ENCODE measurements around the gene C3orf22.

Gene C3orf22

DNA sequence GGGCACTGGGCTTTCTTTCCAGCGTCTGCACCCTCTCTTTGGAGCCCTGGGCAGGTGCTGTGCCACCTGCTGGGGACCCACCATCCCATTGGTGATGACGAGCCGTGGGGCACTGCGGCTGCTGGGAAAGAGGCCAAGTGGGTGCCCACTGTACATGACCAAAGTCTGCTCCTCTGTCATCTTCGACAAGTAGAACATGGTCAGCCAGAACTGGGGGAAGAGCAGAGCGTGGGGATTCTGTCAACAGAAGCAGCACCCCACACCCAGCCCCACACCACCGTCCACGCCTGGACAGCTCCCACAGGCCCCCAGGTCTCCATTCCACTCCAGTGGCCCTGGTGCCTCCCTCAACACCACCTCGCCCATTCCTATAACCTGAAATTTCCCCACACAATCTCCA lies 50.8 kb downstream of the C3orf22 start:
- Histone ChIP-seq H3K36me3 (ENCODE audit: control insufficient read depth, insufficient read depth, low read length) (no peaks in the 10 kb centered on the region), H3K4me3 (replicated peaks; ENCODE audit: low read depth, low read length) (no peak overlapping the region), H3K27me3 (replicated peaks; ENCODE audit: control insufficient read depth, insufficient read depth, low read length) (no peaks in the 10 kb centered on the region)
- TF ChIP-seq, protein P1, sequence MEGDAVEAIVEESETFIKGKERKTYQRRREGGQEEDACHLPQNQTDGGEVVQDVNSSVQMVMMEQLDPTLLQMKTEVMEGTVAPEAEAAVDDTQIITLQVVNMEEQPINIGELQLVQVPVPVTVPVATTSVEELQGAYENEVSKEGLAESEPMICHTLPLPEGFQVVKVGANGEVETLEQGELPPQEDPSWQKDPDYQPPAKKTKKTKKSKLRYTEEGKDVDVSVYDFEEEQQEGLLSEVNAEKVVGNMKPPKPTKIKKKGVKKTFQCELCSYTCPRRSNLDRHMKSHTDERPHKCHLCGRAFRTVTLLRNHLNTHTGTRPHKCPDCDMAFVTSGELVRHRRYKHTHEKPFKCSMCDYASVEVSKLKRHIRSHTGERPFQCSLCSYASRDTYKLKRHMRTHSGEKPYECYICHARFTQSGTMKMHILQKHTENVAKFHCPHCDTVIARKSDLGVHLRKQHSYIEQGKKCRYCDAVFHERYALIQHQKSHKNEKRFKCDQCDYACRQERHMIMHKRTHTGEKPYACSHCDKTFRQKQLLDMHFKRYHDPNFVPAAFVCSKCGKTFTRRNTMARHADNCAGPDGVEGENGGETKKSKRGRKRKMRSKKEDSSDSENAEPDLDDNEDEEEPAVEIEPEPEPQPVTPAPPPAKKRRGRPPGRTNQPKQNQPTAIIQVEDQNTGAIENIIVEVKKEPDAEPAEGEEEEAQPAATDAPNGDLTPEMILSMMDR (IDR thresholded peaks at IDR 0.05; ENCODE audit: insufficient read depth, low read length, poor library complexity, severe bottlenecking): no peak
- no peak for DNase-seq (ENCODE audit: extremely low read depth, insufficient read length)

DNA sequence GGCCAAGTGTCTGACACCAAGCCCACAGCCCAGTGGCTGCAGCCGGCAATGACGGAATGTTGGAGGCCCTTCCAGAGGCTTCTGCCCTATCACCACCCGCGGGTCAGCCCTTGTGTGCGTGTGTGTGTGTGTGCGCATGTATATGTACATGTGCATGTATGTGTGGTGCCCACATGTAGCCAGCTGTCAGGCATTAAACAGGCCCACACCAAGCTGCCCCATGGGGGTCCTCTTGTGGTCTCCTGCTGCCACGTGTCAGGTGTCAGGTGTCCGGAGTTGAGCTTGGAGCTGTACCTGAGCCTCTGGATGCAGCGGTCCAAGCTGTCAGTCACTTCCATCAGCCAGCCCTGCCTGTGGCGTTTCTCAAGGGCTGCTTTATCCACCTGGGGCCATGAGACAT lies 55.0 kb downstream of the C3orf22 start:
- TF ChIP-seq, protein P1 (IDR thresholded peaks at IDR 0.05; ENCODE audit: insufficient read depth, low read length, poor library complexity, severe bottlenecking): no peak
- Histone ChIP-seq H3K36me3 (ENCODE audit: control insufficient read depth, insufficient read depth, low read length) (no peaks in the 10 kb centered on the region), H3K27me3 (replicated peaks; ENCODE audit: control insufficient read depth, insufficient read depth, low read length) (no peaks in the 10 kb centered on the region), H3K4me3 (replicated peaks; ENCODE audit: low read depth, low read length) (no peak overlapping the region)
- DNase-seq (ENCODE audit: extremely low read depth, insufficient read length): no peak

DNA sequence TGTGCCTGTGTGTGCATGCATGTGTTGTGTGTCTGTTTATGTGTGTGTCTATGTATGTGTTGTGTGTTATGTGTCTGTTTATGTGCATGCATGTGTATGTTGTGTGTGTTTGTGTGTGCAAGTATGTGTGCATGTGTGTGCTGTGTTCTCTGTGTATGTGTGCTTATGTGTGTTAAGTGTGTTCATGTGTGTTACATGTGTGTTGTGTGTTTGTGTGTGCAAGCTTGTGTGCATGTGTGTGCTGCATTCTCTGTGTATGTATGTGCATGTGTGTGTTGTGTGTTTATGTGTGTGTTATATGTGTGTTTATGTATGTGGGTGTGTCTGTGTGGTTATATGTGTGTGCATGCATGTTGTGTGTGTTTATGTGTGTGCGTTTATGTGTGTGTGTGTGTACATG lies 56.1 kb downstream of the C3orf22 start:
- Histone ChIP-seq H3K27me3 (replicated peaks; ENCODE audit: control insufficient read depth, insufficient read depth, low read length) (no peaks in the 10 kb centered on the region), H3K4me3 (replicated peaks; ENCODE audit: low read depth, low read length) (no peak overlapping the region), H3K36me3 (ENCODE audit: control insufficient read depth, insufficient read depth, low read length) (no peaks in the 10 kb centered on the region)
- TF ChIP-seq, protein P1 (IDR thresholded peaks at IDR 0.05; ENCODE audit: insufficient read depth, low read length, poor library complexity, severe bottlenecking): no peak
- no peak for DNase-seq (ENCODE audit: extremely low read depth, insufficient read length)

DNA sequence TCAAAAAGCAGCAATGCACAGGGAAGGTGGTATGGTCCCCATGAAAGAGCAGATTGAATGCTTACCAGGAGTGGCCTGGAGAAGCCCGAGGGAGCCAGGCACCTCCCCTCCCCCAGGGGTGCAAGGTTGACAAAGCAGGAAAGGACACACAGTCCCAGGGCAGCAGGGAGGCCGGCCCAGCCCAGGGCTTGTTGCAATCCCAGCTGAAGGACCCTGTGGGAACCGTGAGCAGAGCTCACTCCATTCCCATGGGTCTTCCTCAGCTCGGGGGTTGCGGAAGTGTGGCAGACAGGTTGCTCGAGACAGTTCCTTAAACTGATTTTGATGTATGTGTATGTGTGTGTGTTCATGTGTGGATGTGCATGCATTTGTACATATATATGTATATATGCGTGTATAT lies 57.0 kb downstream of the C3orf22 start:
- no peak overlapping the region for H3K4me3 ChIP-seq (replicated peaks; ENCODE audit: low read depth, low read length)
- no peak for DNase-seq (ENCODE audit: extremely low read depth, insufficient read length)
- H3K36me3 ChIP-seq (ENCODE audit: control insufficient read depth, insufficient read depth, low read length): no peaks in the 10 kb centered on the region
- no peaks in the 10 kb centered on the region for H3K27me3 ChIP-seq (replicated peaks; ENCODE audit: control insufficient read depth, insufficient read depth, low read length)
- TF ChIP-seq, protein P1 (IDR thresholded peaks at IDR 0.05; ENCODE audit: insufficient read depth, low read length, poor library complexity, severe bottlenecking): no peak

DNA sequence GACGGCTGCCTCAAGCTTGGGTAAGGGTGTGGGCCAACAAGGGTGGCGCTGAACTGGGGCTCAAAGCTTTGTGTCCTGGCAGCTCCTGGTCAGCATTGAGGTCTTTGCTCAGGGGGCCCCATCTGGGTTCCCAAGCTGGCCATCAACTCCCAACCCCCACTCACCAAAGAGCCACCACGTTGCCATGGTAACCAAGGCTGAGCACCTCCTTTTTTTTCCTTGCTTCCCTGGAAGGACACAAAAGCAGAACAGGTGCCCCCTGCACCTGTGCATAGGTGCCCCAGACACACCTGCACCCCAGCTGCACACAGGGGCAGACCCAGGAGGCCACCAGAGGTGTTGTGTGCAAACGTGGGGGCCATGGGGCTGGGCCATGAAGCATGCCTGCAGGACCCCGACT lies 57.7 kb downstream of the C3orf22 start:
- H3K27me3 ChIP-seq (replicated peaks; ENCODE audit: control insufficient read depth, insufficient read depth, low read length): no peaks in the 10 kb centered on the region
- no peak for DNase-seq (ENCODE audit: extremely low read depth, insufficient read length)
- TF ChIP-seq, protein P1 (IDR thresholded peaks at IDR 0.05; ENCODE audit: insufficient read depth, low read length, poor library complexity, severe bottlenecking): no peak
- no peak overlapping the region for H3K4me3 ChIP-seq (replicated peaks; ENCODE audit: low read depth, low read length)
- no peaks in the 10 kb centered on the region for H3K36me3 ChIP-seq (ENCODE audit: control insufficient read depth, insufficient read depth, low read length)

DNA sequence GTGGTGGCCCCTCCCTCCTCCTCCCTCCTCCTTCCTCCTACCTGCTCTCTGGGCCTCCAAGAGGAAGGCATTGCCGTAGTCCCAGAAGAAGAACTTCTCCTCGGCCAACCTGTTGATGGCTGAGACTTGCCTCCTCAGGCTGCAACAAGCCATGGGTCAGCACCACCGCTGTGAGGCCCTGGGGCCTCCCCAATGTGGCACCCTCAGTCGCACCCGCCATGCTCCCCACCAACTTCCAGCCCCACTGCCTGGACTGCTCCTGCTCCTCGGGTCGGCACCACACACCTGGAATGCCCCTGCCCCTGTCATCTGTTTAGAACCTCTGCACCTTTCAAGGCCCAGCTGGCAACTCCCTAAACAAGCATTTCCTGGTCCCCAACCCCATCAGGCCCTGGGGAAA lies 58.7 kb downstream of the C3orf22 start:
- Histone ChIP-seq H3K36me3 (ENCODE audit: control insufficient read depth, insufficient read depth, low read length) (no peaks in the 10 kb centered on the region), H3K4me3 (replicated peaks; ENCODE audit: low read depth, low read length) (no peak overlapping the region), H3K27me3 (replicated peaks; ENCODE audit: control insufficient read depth, insufficient read depth, low read length) (no peaks in the 10 kb centered on the region)
- TF ChIP-seq, protein P1 (IDR thresholded peaks at IDR 0.05; ENCODE audit: insufficient read depth, low read length, poor library complexity, severe bottlenecking): no peak
- DNase-seq (ENCODE audit: extremely low read depth, insufficient read length): no peak
